HCT116 (cell line): Measurements from ENCODE around the gene STK32C.

Experiments
- FOSL1 ChIP-seq: IDR thresholded peaks from 2 replicates; pipeline ENCODE4 v1.6.1; 2012; ENCODE audit warnings: low read depth
- JUND ChIP-seq: IDR thresholded peaks from 2 replicates; pipeline ENCODE4 v1.6.1; 2012
- POLR2A ChIP-seq: IDR thresholded peaks from 2 replicates; pipeline ENCODE4 v1.7.0; 2011; ENCODE audit warnings: borderline replicate concordance; ENCODE audit not compliant: insufficient read depth, insufficient read length; ENCODE audit errors: extremely low read depth
- POLR2AphosphoS5 ChIP-seq: IDR thresholded peaks from 2 replicates; pipeline ENCODE4 v1.6.1; 2011; ENCODE audit warnings: mild to moderate bottlenecking, low read depth, low read length, moderate library complexity
- RAD21 ChIP-seq: IDR thresholded peaks from 2 replicates; pipeline ENCODE4 v1.6.1; 2012; ENCODE audit warnings: low read depth, mild to moderate bottlenecking
- SIN3A ChIP-seq: IDR thresholded peaks from 2 replicates; pipeline ENCODE4 v1.6.1; 2012; ENCODE audit warnings: low read depth
- YY1 ChIP-seq: IDR thresholded peaks from 2 replicates; pipeline ENCODE4 v1.6.1; 2011; ENCODE audit warnings: low read length, low read depth, moderate library complexity, mild to moderate bottlenecking; ENCODE audit not compliant: insufficient replicate concordance; ENCODE audit errors: extremely low read depth
- TF ChIP-seq, protein P1 (sequence below), 3 experiments: fragments of 200-600 bp in 1 of 3; sonication (generic) in 1 of 3; IDR thresholded peaks in 2 of 3; conservative IDR thresholded peaks in 1 of 3; 2 replicates each; pipeline ENCODE4 v1.5.1; 2012 to 2017; ENCODE audit warnings: low read depth in 2 of 3, low read length in 2 of 3, antibody characterized with exemption in 1 of 3, borderline replicate concordance in 1 of 3, control low read depth in 1 of 3, mild to moderate bottlenecking in 1 of 3, mixed read lengths in 1 of 3, mixed run types in 1 of 3, moderate library complexity in 1 of 3; ENCODE audit not compliant: insufficient read depth in 1 of 3
- TF ChIP-seq, protein P2 (sequence below): IDR thresholded peaks from 2 replicates; pipeline ENCODE4 v1.6.1; 2012
- TF ChIP-seq, protein P3 (sequence below): IDR thresholded peaks from 2 replicates; pipeline ENCODE4 v1.6.1; 2012; ENCODE audit warnings: low read depth

DNA sequence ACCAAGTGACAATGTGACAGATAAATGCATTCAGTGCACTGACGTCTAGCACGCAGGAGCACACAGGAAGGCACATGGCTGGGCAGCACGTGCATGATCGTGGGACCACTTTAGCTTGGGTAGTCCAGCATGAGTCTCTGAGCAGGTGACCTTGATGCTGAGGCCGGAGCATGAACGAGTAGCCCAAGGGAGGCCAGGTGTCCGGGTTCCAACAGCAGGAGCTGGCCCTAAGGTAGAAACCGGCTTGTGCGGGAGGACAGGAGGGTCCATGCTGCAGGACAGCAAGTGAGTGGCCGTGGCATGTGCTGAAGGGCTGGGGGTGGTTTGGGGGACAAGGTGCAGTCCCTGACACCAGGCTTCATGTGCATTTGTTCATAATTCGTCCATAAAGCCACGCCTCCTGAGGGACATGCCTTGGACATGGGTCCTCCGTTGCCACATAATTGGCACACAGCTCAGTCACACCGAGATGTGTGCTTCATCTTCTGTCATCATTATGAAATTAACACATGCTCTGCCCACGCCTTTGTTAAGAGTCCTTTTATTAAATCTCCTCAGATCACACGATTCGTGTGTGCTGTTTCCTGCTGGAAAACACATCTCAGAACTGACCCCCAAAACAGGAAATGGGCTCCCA lies 3.1 kb upstream of the STK32C start:
- TF ChIP-seq RAD21: no peak
- TF ChIP-seq, protein P1, sequence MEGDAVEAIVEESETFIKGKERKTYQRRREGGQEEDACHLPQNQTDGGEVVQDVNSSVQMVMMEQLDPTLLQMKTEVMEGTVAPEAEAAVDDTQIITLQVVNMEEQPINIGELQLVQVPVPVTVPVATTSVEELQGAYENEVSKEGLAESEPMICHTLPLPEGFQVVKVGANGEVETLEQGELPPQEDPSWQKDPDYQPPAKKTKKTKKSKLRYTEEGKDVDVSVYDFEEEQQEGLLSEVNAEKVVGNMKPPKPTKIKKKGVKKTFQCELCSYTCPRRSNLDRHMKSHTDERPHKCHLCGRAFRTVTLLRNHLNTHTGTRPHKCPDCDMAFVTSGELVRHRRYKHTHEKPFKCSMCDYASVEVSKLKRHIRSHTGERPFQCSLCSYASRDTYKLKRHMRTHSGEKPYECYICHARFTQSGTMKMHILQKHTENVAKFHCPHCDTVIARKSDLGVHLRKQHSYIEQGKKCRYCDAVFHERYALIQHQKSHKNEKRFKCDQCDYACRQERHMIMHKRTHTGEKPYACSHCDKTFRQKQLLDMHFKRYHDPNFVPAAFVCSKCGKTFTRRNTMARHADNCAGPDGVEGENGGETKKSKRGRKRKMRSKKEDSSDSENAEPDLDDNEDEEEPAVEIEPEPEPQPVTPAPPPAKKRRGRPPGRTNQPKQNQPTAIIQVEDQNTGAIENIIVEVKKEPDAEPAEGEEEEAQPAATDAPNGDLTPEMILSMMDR (IDR thresholded peaks at IDR 0.05 in 2 of 3, conservative IDR thresholded peaks at IDR 0.05 in 1 of 3; ENCODE audit: borderline replicate concordance in 1 of 3, insufficient read depth in 1 of 3, low read depth in 2 of 3, low read length in 2 of 3): no peak
- TF ChIP-seq POLR2A: no peak
- no peak for TF ChIP-seq JUND
- TF ChIP-seq YY1: no peak
- TF ChIP-seq, protein P2, sequence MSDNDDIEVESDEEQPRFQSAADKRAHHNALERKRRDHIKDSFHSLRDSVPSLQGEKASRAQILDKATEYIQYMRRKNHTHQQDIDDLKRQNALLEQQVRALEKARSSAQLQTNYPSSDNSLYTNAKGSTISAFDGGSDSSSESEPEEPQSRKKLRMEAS: no peak
- no peak for TF ChIP-seq SIN3A
- no peak for TF ChIP-seq FOSL1
- TF ChIP-seq POLR2AphosphoS5: no peak
- TF ChIP-seq, protein P3, sequence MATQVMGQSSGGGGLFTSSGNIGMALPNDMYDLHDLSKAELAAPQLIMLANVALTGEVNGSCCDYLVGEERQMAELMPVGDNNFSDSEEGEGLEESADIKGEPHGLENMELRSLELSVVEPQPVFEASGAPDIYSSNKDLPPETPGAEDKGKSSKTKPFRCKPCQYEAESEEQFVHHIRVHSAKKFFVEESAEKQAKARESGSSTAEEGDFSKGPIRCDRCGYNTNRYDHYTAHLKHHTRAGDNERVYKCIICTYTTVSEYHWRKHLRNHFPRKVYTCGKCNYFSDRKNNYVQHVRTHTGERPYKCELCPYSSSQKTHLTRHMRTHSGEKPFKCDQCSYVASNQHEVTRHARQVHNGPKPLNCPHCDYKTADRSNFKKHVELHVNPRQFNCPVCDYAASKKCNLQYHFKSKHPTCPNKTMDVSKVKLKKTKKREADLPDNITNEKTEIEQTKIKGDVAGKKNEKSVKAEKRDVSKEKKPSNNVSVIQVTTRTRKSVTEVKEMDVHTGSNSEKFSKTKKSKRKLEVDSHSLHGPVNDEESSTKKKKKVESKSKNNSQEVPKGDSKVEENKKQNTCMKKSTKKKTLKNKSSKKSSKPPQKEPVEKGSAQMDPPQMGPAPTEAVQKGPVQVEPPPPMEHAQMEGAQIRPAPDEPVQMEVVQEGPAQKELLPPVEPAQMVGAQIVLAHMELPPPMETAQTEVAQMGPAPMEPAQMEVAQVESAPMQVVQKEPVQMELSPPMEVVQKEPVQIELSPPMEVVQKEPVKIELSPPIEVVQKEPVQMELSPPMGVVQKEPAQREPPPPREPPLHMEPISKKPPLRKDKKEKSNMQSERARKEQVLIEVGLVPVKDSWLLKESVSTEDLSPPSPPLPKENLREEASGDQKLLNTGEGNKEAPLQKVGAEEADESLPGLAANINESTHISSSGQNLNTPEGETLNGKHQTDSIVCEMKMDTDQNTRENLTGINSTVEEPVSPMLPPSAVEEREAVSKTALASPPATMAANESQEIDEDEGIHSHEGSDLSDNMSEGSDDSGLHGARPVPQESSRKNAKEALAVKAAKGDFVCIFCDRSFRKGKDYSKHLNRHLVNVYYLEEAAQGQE: no peak
